GM12878 (cell line): ENCODE results near the gene ACTR1A. TPM values are rescaled to one million over a fixed set of nuclear protein-coding genes. Genes with fewer than 3 reads are reported as not detected.

Source experiments
- ATF3 ChIP-seq: IDR thresholded peaks from 2 replicates; pipeline ENCODE4 v1.6.1; 2011; ENCODE audit warnings: low read depth, mild to moderate bottlenecking, low read length, moderate library complexity, borderline replicate concordance; ENCODE audit errors: extremely low read depth
- BHLHE40 ChIP-seq, 2 experiments: fragments of 450-650 bp in 1 of 2; IDR thresholded peaks; 2 replicates each; pipeline ENCODE4 v1.6.1; 2011 to 2017; ENCODE audit warnings: low read depth in 2 of 2, borderline replicate concordance in 1 of 2, improper control_type of control experiment in 1 of 2, low read length in 1 of 2, mild to moderate bottlenecking in 1 of 2
- EGR1 ChIP-seq, 2 experiments: IDR thresholded peaks; 1 replicate in 1 of 2; 2 replicates in 1 of 2; pipeline ENCODE4 v1.6.1; 2011 to 2012; ENCODE audit warnings: low read depth in 2 of 2, low read length in 2 of 2, borderline replicate concordance in 1 of 2, mild to moderate bottlenecking in 1 of 2, moderate library complexity in 1 of 2
- ETV6 ChIP-seq, 2 experiments: fragments of 450-650 bp in 1 of 2; IDR thresholded peaks in 1 of 2; conservative IDR thresholded peaks in 1 of 2; 2 replicates each; pipeline ENCODE4 v1.6.1; 2014; ENCODE audit warnings: antibody characterized with exemption in 1 of 2, borderline replicate concordance in 1 of 2, low read depth in 1 of 2, mild to moderate bottlenecking in 1 of 2, moderate library complexity in 1 of 2
- IKZF1 ChIP-seq: fragments of 450-650 bp; conservative IDR thresholded peaks from 2 replicates; pipeline ENCODE4 v1.6.1; 2017; ENCODE audit warnings: antibody characterized with exemption, mild to moderate bottlenecking
- MTA2 ChIP-seq: fragments of 450-650 bp; IDR thresholded peaks from 2 replicates; pipeline ENCODE4 v1.6.1; 2016; ENCODE audit warnings: low read depth, mild to moderate bottlenecking, moderate library complexity
- NKRF ChIP-seq: fragments of 450-650 bp; conservative IDR thresholded peaks from 2 replicates; pipeline ENCODE4 v1.6.1; 2017; ENCODE audit warnings: mild to moderate bottlenecking, moderate library complexity
- NRF1 ChIP-seq: conservative IDR thresholded peaks from 2 replicates; pipeline ENCODE4 v1.6.1; 2011; ENCODE audit warnings: mild to moderate bottlenecking, low read depth, low read length, improper control_type of control experiment
- RAD51 ChIP-seq: fragments of 450-650 bp; IDR thresholded peaks from 2 replicates; pipeline ENCODE4 v1.6.1; 2016; ENCODE audit warnings: moderate library complexity, mild to moderate bottlenecking, inconsistent platforms
- RB1 ChIP-seq: fragments of 450-650 bp; formaldehyde crosslinking; IDR thresholded peaks from 2 replicates; pipeline ENCODE4 v1.6.1; 2017; ENCODE audit warnings: mild to moderate bottlenecking, borderline replicate concordance
- RUNX3 ChIP-seq: IDR thresholded peaks from 2 replicates; pipeline ENCODE4 v1.6.1; 2012; ENCODE audit warnings: low read length, inconsistent platforms
- SIX5 ChIP-seq: IDR thresholded peaks from 2 replicates; pipeline ENCODE4 v1.6.1; 2011; ENCODE audit warnings: mild to moderate bottlenecking, low read depth, low read length, moderate library complexity; ENCODE audit not compliant: severe bottlenecking
- TCF12 ChIP-seq: IDR thresholded peaks from 2 replicates; pipeline ENCODE4 v1.6.1; 2011; ENCODE audit warnings: low read depth, mild to moderate bottlenecking, low read length
- USF2 ChIP-seq: IDR thresholded peaks from 2 replicates; pipeline ENCODE4 v1.6.1; 2011; ENCODE audit warnings: low read depth, low read length, improper control_type of control experiment, borderline replicate concordance
- ZNF622 ChIP-seq: fragments of 450-650 bp; IDR thresholded peaks from 2 replicates; pipeline ENCODE4 v1.6.1; 2017; ENCODE audit warnings: mild to moderate bottlenecking, inconsistent platforms
- polyA plus RNA-seq, 11 experiments: library from polyadenylated mRNA; depleted of rRNA in 4 of 11; unstranded in 6 of 11; stranded (reverse) in 5 of 11; fragments of >200 nt; fragmentation: Nextera tagmentation in 4 of 11; fragmentation: Illumina TruSeq in 1 of 11; extraction: Ambion mirVana in 4 of 11; extraction: Trizol in 1 of 11; gene quantifications; 1 replicate in 1 of 11; 2 replicates in 10 of 11; pipeline versions ENCODE4 v1.2.1 to v1.2.3, GENCODE V29; 2011 to 2016; ENCODE audit warnings: inconsistent platforms in 2 of 11, missing spikeins in 2 of 11, low read depth in 1 of 11
- total RNA-seq, 4 experiments: library from RNA; depleted of rRNA in 3 of 4; stranded (reverse); fragments of >200 nt in 3 of 4; fragmentation: Illumina TruSeq in 1 of 4; extraction: Trizol in 1 of 4; gene quantifications; 2 replicates each; pipeline versions ENCODE4 v1.2.1 to v1.2.3, GENCODE V29; 2013 to 2021

Gene ACTR1A
- total and polyA plus RNA-seq, 10 of the 15 experiments (the other 5 are each of a cell fraction or from before 2014, with no cell fraction given): 43.0 to 110 (median 78.9) TPM

- TF ChIP-seq BHLHE40 (IDR thresholded peaks at IDR 0.05; ENCODE audit: borderline replicate concordance in 1 of 2, low read depth in 2 of 2, low read length in 1 of 2) (peak; percentile 95 to 99), TCF12 (peak; percentile 51; the same call in 1 of the 2 replicates), RB1 (peak; percentile 58; the same call in 1 of the 2 replicates), ETV6 (conservative IDR thresholded peaks at IDR 0.05 in 1 of 2, IDR thresholded peaks at IDR 0.05 in 1 of 2; ENCODE audit: borderline replicate concordance in 1 of 2, low read depth in 1 of 2) (no peak), ATF3 (peak; percentile 53; the same call in 1 of the 2 replicates), RAD51 (peak; percentile 91), IKZF1 (peak; percentile 92), MTA2 (no peak), NRF1 (peak; percentile 77), RUNX3 (no peak; the same call in 1 of the 2 replicates), ZNF622 (no peak), EGR1 (IDR thresholded peaks at IDR 0.05; ENCODE audit: borderline replicate concordance in 1 of 2, low read depth in 2 of 2, low read length in 2 of 2) (peak in 1 of 2 experiments; percentile 92; a peak in 2 of 3 replicates), NKRF (0 out of 2 replicates have a peak, but pooled peaks have one; percentile 33), SIX5 (peak; percentile 81), USF2 (peak; percentile 81)
- TF ChIP-seq, all 136 proteins: peak for 27
Measured at GRCh38 chr10:102461187-102462054, 41.1 kb downstream of the ACTR1A start (continued).
